SU-DHL-6 (cell line): ENCODE results near the gene CDV3.

ENCODE experiments used
- EZH2phosphoT487 ChIP-seq: fragments of 200-600 bp; sonication (generic), shearing (Covaris generic); conservative IDR thresholded peaks from 2 replicates; pipeline ENCODE4 v1.6.1; 2018; ENCODE audit warnings: mild to moderate bottlenecking, antibody characterized with exemption, low read length, moderate library complexity, mixed read lengths
- TF ChIP-seq, protein P1 (sequence below): fragments of 200-600 bp; sonication (generic); IDR thresholded peaks from one replicate; pipeline ENCODE4 v1.5.1; 2017; ENCODE audit warnings: antibody characterized with exemption, mild to moderate bottlenecking, low read length, moderate library complexity; ENCODE audit not compliant: insufficient read depth, poor library complexity, severe bottlenecking

DNA sequence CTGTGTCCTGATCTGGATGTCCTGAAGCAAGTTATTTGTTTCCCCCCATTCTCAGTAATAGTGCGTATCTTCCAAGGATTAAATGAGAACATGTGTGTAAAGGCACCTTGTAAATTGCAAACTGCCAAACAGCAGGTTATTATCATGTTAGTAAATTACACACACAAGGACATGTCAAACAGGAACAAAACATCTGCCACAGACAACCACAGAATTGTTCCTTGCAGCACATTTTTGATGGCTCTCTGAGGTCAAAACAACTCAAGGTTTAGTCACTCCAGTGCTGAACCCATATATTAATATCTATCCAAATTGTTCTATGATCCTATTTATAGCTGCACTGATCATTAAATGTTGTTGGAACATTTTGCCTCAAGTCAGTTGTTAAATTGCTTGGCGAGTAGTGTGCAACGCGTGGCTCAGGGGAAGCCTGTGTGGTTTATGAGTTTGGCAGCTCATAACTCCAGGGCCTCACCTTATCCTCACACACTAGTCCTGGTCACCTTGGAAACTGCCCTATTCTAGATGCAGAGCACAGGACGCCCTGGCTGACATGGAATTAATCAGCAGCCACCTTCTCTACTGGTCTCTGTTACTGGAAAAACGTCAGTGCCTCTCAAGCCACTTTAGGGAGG lies 46.3 kb upstream of the CDV3 start:
- TF ChIP-seq, protein P1, sequence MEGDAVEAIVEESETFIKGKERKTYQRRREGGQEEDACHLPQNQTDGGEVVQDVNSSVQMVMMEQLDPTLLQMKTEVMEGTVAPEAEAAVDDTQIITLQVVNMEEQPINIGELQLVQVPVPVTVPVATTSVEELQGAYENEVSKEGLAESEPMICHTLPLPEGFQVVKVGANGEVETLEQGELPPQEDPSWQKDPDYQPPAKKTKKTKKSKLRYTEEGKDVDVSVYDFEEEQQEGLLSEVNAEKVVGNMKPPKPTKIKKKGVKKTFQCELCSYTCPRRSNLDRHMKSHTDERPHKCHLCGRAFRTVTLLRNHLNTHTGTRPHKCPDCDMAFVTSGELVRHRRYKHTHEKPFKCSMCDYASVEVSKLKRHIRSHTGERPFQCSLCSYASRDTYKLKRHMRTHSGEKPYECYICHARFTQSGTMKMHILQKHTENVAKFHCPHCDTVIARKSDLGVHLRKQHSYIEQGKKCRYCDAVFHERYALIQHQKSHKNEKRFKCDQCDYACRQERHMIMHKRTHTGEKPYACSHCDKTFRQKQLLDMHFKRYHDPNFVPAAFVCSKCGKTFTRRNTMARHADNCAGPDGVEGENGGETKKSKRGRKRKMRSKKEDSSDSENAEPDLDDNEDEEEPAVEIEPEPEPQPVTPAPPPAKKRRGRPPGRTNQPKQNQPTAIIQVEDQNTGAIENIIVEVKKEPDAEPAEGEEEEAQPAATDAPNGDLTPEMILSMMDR: no peak
- TF ChIP-seq EZH2phosphoT487: no peak
